ENCODE results near the gene CBR4. TPM values are rescaled to one million over a fixed set of nuclear protein-coding genes. Genes with fewer than 3 reads are reported as not detected.

CBR4 gene
- total RNA-seq, 4 donors from 2014 or later: 9.3 to 15.8 (median 12.4) TPM

DNA sequence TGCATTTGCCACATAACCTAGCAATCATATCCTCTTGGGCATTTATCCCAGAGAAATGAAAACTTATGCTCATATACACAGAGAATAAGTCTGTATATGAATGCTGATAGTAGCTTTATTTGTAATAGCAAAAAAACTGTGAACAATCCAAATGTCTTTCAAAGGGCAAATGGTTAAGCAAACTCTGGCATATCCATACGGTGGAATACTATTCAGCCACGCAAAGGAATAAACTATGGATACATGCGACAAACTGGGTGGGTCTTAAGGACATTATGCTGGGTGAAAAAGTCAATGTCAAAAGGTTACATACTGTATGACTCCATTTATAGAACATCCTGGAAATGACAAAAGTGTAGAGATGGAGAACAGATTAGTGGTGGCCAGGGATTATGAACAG, 17.6 kb upstream of the CBR4 start:
- H3K36me3 ChIP-seq: no peaks in the 10 kb centered on the region

DNA sequence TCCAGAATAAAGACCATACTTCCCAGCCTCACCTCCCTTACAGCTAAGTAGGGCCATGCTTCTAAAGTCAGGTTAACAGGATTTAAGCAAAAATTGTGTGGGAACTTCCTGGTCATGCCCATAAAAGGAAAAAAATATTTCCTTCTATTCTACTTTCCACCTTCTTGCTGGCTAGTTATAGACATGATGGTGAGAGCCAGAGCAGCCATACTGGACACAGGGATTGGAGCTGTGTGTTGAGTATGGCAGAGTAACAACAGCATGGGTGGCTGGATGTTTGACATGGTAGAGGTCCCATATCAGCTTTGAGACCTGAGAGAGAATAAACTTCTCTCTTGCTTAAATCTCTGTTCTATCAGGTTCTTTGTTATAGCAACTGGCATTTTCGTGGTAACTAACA, 15.1 kb upstream of the CBR4 start:
- Histone ChIP-seq H3K4me1 (peaks cover 0 to 4% (median 0%) of the 10 kb centered on the region in 4 donors), H3K27me3 (no peaks in the 10 kb centered on the region), H3K27ac (replicated peaks in 1 of 4) (no peak overlapping the region), H3K9me3 (no peaks in the 10 kb centered on the region), H3K4me3 (no peak overlapping the region), H3K36me3 (no peaks in the 10 kb centered on the region)
- intact Hi-C loops (cut with DNase I): no loop called here
- DNase-seq (ENCODE audit: extremely low spot score): no peak
- WGBS: 88% methylated on average over 1 of the region's 1 CpG
- TF ChIP-seq POLR2A (IDR thresholded peaks at IDR 0.05; ENCODE audit: low read depth) (no peak), POLR2AphosphoS5 (IDR thresholded peaks at IDR 0.05) (no peak), EP300 (IDR thresholded peaks at IDR 0.05) (no peak)
- TF ChIP-seq, protein P1, sequence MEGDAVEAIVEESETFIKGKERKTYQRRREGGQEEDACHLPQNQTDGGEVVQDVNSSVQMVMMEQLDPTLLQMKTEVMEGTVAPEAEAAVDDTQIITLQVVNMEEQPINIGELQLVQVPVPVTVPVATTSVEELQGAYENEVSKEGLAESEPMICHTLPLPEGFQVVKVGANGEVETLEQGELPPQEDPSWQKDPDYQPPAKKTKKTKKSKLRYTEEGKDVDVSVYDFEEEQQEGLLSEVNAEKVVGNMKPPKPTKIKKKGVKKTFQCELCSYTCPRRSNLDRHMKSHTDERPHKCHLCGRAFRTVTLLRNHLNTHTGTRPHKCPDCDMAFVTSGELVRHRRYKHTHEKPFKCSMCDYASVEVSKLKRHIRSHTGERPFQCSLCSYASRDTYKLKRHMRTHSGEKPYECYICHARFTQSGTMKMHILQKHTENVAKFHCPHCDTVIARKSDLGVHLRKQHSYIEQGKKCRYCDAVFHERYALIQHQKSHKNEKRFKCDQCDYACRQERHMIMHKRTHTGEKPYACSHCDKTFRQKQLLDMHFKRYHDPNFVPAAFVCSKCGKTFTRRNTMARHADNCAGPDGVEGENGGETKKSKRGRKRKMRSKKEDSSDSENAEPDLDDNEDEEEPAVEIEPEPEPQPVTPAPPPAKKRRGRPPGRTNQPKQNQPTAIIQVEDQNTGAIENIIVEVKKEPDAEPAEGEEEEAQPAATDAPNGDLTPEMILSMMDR (IDR thresholded peaks at IDR 0.05): no peak

More for the DNA sequence above, 17.6 kb upstream of the CBR4 start:
- TF ChIP-seq POLR2A (IDR thresholded peaks at IDR 0.05; ENCODE audit: low read depth) (no peak), EP300 (IDR thresholded peaks at IDR 0.05) (no peak), POLR2AphosphoS5 (IDR thresholded peaks at IDR 0.05) (no peak)
- TF ChIP-seq, protein P1 (IDR thresholded peaks at IDR 0.05): no peak
- WGBS: 90% methylated on average over 3 of the region's 3 CpGs
- H3K4me3 ChIP-seq: no peak overlapping the region
- H3K4me1 ChIP-seq: peaks cover 0 to 4% (median 0%) of the 10 kb centered on the region in 4 donors
- intact Hi-C loops (cut with DNase I): no loop called here
- H3K27ac ChIP-seq (replicated peaks in 1 of 4): no peak overlapping the region
- no peaks in the 10 kb centered on the region for H3K27me3 ChIP-seq
- no peak for DNase-seq (ENCODE audit: extremely low spot score)
- no peaks in the 10 kb centered on the region for H3K9me3 ChIP-seq

DNA sequence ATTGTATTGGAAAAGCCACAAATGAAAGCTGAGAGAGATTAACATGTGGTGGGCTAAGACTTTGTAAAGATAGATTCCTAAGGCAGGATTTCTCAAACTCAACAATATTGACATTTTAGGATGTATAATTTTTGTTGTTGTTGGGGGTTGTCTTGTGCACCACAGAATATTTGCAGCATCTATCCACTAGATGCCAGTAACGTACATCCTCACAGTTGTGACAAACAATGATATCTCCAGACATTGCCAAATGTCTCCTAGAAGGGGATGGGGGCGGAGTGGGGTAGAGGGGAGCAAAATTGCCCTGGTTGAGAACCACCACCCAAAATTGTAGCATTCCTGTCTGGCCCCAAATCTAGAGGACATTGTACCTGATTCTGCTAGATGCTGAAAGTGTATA, 14.7 kb upstream of the CBR4 start:
- no peak overlapping the region for H3K4me3 ChIP-seq
- TF ChIP-seq, protein P1 (IDR thresholded peaks at IDR 0.05): peak; percentile 40 to 56 (median 43)
- TF ChIP-seq EP300 (IDR thresholded peaks at IDR 0.05): no peak
- H3K27me3 ChIP-seq: no peaks in the 10 kb centered on the region
- 30% methylated on average over 2 of the region's 2 CpGs for WGBS
- no peak for DNase-seq (ENCODE audit: extremely low spot score)
- no peak overlapping the region for H3K27ac ChIP-seq (replicated peaks in 1 of 4)
- H3K4me1 ChIP-seq: peaks cover 0 to 4% (median 0%) of the 10 kb centered on the region in 4 donors
- H3K36me3 ChIP-seq: no peaks in the 10 kb centered on the region
- no peaks in the 10 kb centered on the region for H3K9me3 ChIP-seq
- intact Hi-C loops (cut with DNase I): no loop called here

DNA sequence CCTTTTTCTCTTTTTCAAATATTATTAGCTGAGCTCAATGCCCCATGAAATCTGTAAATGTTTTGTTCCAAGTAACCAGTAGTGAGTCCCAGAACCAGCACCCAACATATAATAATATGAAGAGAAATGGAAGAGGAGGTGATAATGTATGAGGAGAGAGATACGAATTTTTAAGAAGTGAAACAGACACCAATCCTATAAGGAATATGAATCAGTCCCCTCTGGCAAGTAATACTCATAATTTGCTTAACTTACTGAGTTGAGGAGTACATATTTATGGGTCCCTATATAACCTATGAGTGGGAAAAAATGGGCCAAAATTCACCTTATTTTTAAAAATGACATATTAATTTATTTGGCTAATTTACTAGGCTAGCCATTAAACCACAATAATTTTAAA, 8.4 kb upstream of the CBR4 start:
- H3K4me1 ChIP-seq: peaks cover 0 to 3% (median 0%) of the 10 kb centered on the region in 4 donors
- TF ChIP-seq, protein P1 (IDR thresholded peaks at IDR 0.05): no peak
- TF ChIP-seq EP300 (IDR thresholded peaks at IDR 0.05): no peak
- no peak for TF ChIP-seq POLR2AphosphoS5 (IDR thresholded peaks at IDR 0.05)
- no peak for TF ChIP-seq POLR2A (IDR thresholded peaks at IDR 0.05; ENCODE audit: low read depth)
- WGBS: 86% methylated on average over 1 of the region's 1 CpG

DNA sequence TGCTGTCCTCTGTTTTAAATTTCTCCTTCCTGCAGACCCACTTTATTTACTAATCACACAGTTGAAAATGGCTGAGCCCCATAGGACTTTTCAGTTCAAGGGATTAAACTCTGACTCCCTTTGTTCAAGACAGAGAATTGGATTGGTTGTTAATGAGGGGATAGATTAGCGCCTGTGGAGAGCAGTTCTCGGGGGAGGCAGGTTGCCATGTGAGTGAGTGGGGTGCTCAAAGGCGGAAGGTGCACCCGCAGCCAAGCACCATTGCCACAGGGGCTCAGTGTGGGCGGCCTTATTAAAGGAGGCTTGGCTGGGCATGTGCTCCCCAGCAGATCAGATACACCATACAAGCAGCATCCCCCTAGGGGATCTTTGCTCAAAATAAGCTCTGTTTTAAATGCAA, 7.9 kb upstream of the CBR4 start:
- Histone ChIP-seq H3K4me1 (peaks cover 0 to 3% (median 0%) of the 10 kb centered on the region in 4 donors), H3K27me3 (no peaks in the 10 kb centered on the region), H3K4me3 (no peak overlapping the region), H3K27ac (replicated peaks in 1 of 4) (no peak overlapping the region), H3K36me3 (no peaks in the 10 kb centered on the region), H3K9me3 (no peaks in the 10 kb centered on the region)
- DNase-seq (ENCODE audit: extremely low spot score): no peak
- TF ChIP-seq POLR2A (IDR thresholded peaks at IDR 0.05; ENCODE audit: low read depth) (no peak), POLR2AphosphoS5 (IDR thresholded peaks at IDR 0.05) (no peak), EP300 (IDR thresholded peaks at IDR 0.05) (no peak)
- TF ChIP-seq, protein P1 (IDR thresholded peaks at IDR 0.05): no peak
- intact Hi-C loops (cut with DNase I): loop anchor here (10.0 kb wide), 2 partner anchors 313 to 467 kb away; no protein-coding TSS in a partner anchor
- 79% methylated on average over 2 of the region's 5 CpGs for WGBS

More for the DNA sequence above, 8.4 kb upstream of the CBR4 start:
- Histone ChIP-seq H3K27me3 (no peaks in the 10 kb centered on the region), H3K27ac (replicated peaks in 1 of 4) (no peak overlapping the region), H3K9me3 (no peaks in the 10 kb centered on the region), H3K4me3 (no peak overlapping the region), H3K36me3 (no peaks in the 10 kb centered on the region)
- intact Hi-C loops (cut with DNase I): loop anchor here (10.0 kb wide), 2 partner anchors 314 to 466 kb away; no protein-coding TSS in a partner anchor
- DNase-seq (ENCODE audit: extremely low spot score): no peak
